H9 (cell line): ENCODE results near the gene NPAS2. TPM values are rescaled to one million over a fixed set of nuclear protein-coding genes. Genes with fewer than 3 reads are reported as not detected.

Experiments
- DNase-seq: peaks from one replicate; pipeline ENCODE4 v3.0.0-alpha.2; 2017
- H2AFZ ChIP-seq: one replicate; pipeline ENCODE4 v1.6.1; 2013; ENCODE audit warnings: mild to moderate bottlenecking, low read length, control low read depth, moderate library complexity
- H2AK5ac ChIP-seq: 2 replicates; pipeline ENCODE4 v1.6.1; 2013; ENCODE audit warnings: low read length, control low read depth, mixed read lengths; ENCODE audit not compliant: insufficient read length
- H2BK120ac ChIP-seq: one replicate; pipeline ENCODE4 v1.6.1; 2013; ENCODE audit warnings: low read depth, mild to moderate bottlenecking, low read length, control low read depth, inconsistent platforms; ENCODE audit not compliant: poor library complexity, severe bottlenecking
- H2BK12ac ChIP-seq: 2 replicates; pipeline ENCODE4 v1.6.1; 2013; ENCODE audit warnings: low read length, control low read depth, mixed read lengths, low read depth; ENCODE audit not compliant: insufficient read length
- H2BK15ac ChIP-seq: 2 replicates; pipeline ENCODE4 v1.6.1; 2013; ENCODE audit warnings: low read depth, low read length, control low read depth
- H2BK20ac ChIP-seq: one replicate; pipeline ENCODE4 v1.6.1; 2013; ENCODE audit warnings: low read depth, mild to moderate bottlenecking, low read length, control low read depth, inconsistent platforms; ENCODE audit not compliant: poor library complexity, severe bottlenecking
- H2BK5ac ChIP-seq: 2 replicates; pipeline ENCODE4 v1.6.1; 2013; ENCODE audit warnings: low read length, control low read depth, mixed read lengths; ENCODE audit not compliant: insufficient read length
- H3K14ac ChIP-seq: 2 replicates; pipeline ENCODE4 v1.6.1; 2013; ENCODE audit warnings: low read length, control low read depth; ENCODE audit not compliant: insufficient read depth
- H3K18ac ChIP-seq: 2 replicates; pipeline ENCODE4 v1.6.1; 2013; ENCODE audit warnings: low read depth, mild to moderate bottlenecking, mixed read lengths, low read length, control low read depth; ENCODE audit not compliant: insufficient read length
- H3K23ac ChIP-seq: 2 replicates; pipeline ENCODE4 v1.6.1; 2013; ENCODE audit warnings: low read length, control low read depth, mixed read lengths, low read depth; ENCODE audit not compliant: insufficient read length
- H3K23me2 ChIP-seq: 2 replicates; pipeline ENCODE4 v1.6.1; 2013; ENCODE audit warnings: low read depth, mild to moderate bottlenecking, mixed read lengths, low read length, control low read depth; ENCODE audit not compliant: insufficient read length, poor library complexity, severe bottlenecking
- H3K27ac ChIP-seq: 2 replicates; pipeline ENCODE4 v1.5.1; 2013; ENCODE audit warnings: low read length, control low read depth, mixed read lengths, low read depth; ENCODE audit not compliant: insufficient read length
- H3K27me3 ChIP-seq: 2 replicates; pipeline ENCODE4 v1.6.1; 2013; ENCODE audit warnings: low read length, control low read depth, inconsistent platforms; ENCODE audit not compliant: insufficient read depth
- H3K4ac ChIP-seq: 2 replicates; pipeline ENCODE4 v1.6.1; 2013; ENCODE audit warnings: low read depth, mild to moderate bottlenecking, control low read depth, inconsistent platforms, low read length, moderate library complexity
- H3K4me1 ChIP-seq: 2 replicates; pipeline ENCODE4 v1.6.1; 2013; ENCODE audit warnings: low read length, control low read depth, inconsistent platforms; ENCODE audit not compliant: insufficient read depth
- H3K4me2 ChIP-seq: 2 replicates; pipeline ENCODE4 v1.6.1; 2013; ENCODE audit warnings: low read length, control low read depth, mixed read lengths; ENCODE audit not compliant: insufficient read length, insufficient read depth
- H3K56ac ChIP-seq: 2 replicates; pipeline ENCODE4 v1.6.1; 2013; ENCODE audit warnings: low read depth, mild to moderate bottlenecking, mixed read lengths, low read length, control low read depth; ENCODE audit not compliant: insufficient read length
- H3K79me1 ChIP-seq: 2 replicates; pipeline ENCODE4 v1.6.1; 2013; ENCODE audit warnings: low read depth, mild to moderate bottlenecking, moderate library complexity, low read length, control low read depth, inconsistent platforms; ENCODE audit not compliant: insufficient read depth, poor library complexity, severe bottlenecking
- H3K79me2 ChIP-seq: 2 replicates; pipeline ENCODE4 v1.6.1; 2013; ENCODE audit warnings: low read length, control low read depth, inconsistent platforms; ENCODE audit not compliant: insufficient read depth
- H3K9ac ChIP-seq: 2 replicates; pipeline ENCODE4 v1.6.1; 2013; ENCODE audit warnings: low read length, control low read depth, mixed read lengths; ENCODE audit not compliant: insufficient read length; ENCODE audit errors: extremely low read depth
- H3K9me3 ChIP-seq: one replicate; pipeline ENCODE4 v1.6.1; 2013; ENCODE audit warnings: low read depth, low read length, inconsistent platforms; ENCODE audit not compliant: control insufficient read depth
- H3T11ph ChIP-seq: one replicate; pipeline ENCODE4 v1.6.1; 2013; ENCODE audit warnings: mild to moderate bottlenecking, low read length, control low read depth, inconsistent platforms
- H4K20me1 ChIP-seq: one replicate; pipeline ENCODE4 v1.6.1; 2013; ENCODE audit not compliant: control insufficient read depth, insufficient read length, insufficient read depth
- H4K5ac ChIP-seq: 2 replicates; pipeline ENCODE4 v1.6.1; 2013; ENCODE audit warnings: low read depth, mild to moderate bottlenecking, mixed read lengths, low read length, control low read depth; ENCODE audit not compliant: insufficient read length
- H4K8ac ChIP-seq: replicated peaks from 2 replicates; pipeline ENCODE4 v1.6.1; 2013; ENCODE audit warnings: low read length, control low read depth, mixed read lengths, low read depth; ENCODE audit not compliant: insufficient read length
- H4K91ac ChIP-seq: 2 replicates; pipeline ENCODE4 v1.6.1; 2013; ENCODE audit warnings: low read depth, mild to moderate bottlenecking, moderate library complexity, mixed read lengths, low read length, control low read depth; ENCODE audit not compliant: insufficient read length
- H3K27ac Mint-ChIP-seq, 3 experiments: 2 replicates in 2 of 3; 3 replicates in 1 of 3; pipeline ENCODE4 v1.8.0; 2020 to 2021; ENCODE audit warnings: mixed read lengths in 3 of 3, mild to moderate bottlenecking in 1 of 3, moderate library complexity in 1 of 3
- H3K27me3 Mint-ChIP-seq: 2 replicates; pipeline ENCODE4 v1.8.0; 2021; ENCODE audit warnings: low read depth, mild to moderate bottlenecking, moderate library complexity, mixed read lengths
- H3K36me3 Mint-ChIP-seq, 3 experiments: 2 replicates in 2 of 3; 3 replicates in 1 of 3; pipeline ENCODE4 v1.8.0; 2020 to 2021; ENCODE audit warnings: low read depth in 3 of 3, mixed read lengths in 3 of 3; ENCODE audit not compliant: insufficient read depth in 1 of 3
- H3K4me1 Mint-ChIP-seq, 2 experiments: 2 replicates each; pipeline ENCODE4 v1.8.0; 2020; ENCODE audit warnings: mixed read lengths in 2 of 2
- H3K4me3 Mint-ChIP-seq, 2 experiments: 2 replicates in 1 of 2; 3 replicates in 1 of 2; pipeline ENCODE4 v1.8.0; 2020 to 2021; ENCODE audit warnings: mild to moderate bottlenecking in 2 of 2, mixed read lengths in 2 of 2, moderate library complexity in 1 of 2
- H3K9me3 Mint-ChIP-seq, 2 experiments: 2 replicates in 1 of 2; 3 replicates in 1 of 2; pipeline ENCODE4 v1.8.0; 2020; ENCODE audit warnings: mild to moderate bottlenecking in 2 of 2, mixed read lengths in 2 of 2, moderate library complexity in 1 of 2
- CTCF ChIP-seq: fragments of 200-600 bp; sonication (generic); conservative IDR thresholded peaks from 3 replicates; pipeline ENCODE4 v1.8.0; 2021; ENCODE audit warnings: antibody characterized with exemption, mild to moderate bottlenecking
- WGBS: extraction: QIAGEN DNeasy Blood & Tissue Kit; methylation state at CpG from one replicate; pipeline ENCODE4 v1.1.7; 2013; ENCODE audit warnings: missing lambda C conversion rate, low lambda C conversion rate, mixed read lengths; ENCODE audit not compliant: insufficient read length; ENCODE audit errors: extremely low coverage; 5-methylcytosine and 5-hydroxymethylcytosine counted together
- total RNA-seq: library from RNA; stranded (reverse); gene quantifications from 2 replicates; pipeline ENCODE4 v1.2.1, GENCODE V29; 2021

The NPAS2 gene
- total RNA-seq, 1 experiment from 2014 or later: 1.3 TPM

GRCh38 chr2:101012054-101012705 lies 192.2 kb downstream of the NPAS2 start:
- Mint-ChIP-seq H3K36me3 (peaks cover 43 to 64% (median 59%) of the 10 kb centered on the region in 3 experiments), H3K9me3 (0 out of 5 replicates have a peak, but pooled peaks cover 0 to 2% of the 10 kb centered on the region in 2 experiments), H3K4me3 (no peak overlapping the region), H3K27ac (peak overlapping the region in 1 of 3 experiments; percentile 88; a peak in 3 of 7 replicates), H3K4me1 (peaks cover 7 to 10% of the 10 kb centered on the region in 2 experiments), H3K27me3 (no peaks in the 10 kb centered on the region; the same call in 1 of the 2 replicates)
- TF ChIP-seq CTCF: no peak
- Histone ChIP-seq H3K4me1 (no peaks in the 10 kb centered on the region), H3K4ac (no peak overlapping the region), H2BK120ac (no peak overlapping the region), H4K5ac (no peak overlapping the region), H3K14ac (no peak overlapping the region), H3K79me1 (no peaks in the 10 kb centered on the region), H3T11ph (no peak overlapping the region), H3K56ac (no peak overlapping the region), H2BK12ac (no peak overlapping the region), H3K9me3 (no peaks in the 10 kb centered on the region), H3K18ac (no peak overlapping the region), H4K91ac (no peak overlapping the region), H3K9ac (no peak overlapping the region), H3K23me2 (no peaks in the 10 kb centered on the region), H3K4me2 (no peak overlapping the region), H4K8ac (no peak overlapping the region), H3K79me2 (no peaks in the 10 kb centered on the region), H3K27me3 (no peaks in the 10 kb centered on the region), H4K20me1 (no peaks in the 10 kb centered on the region), H2BK20ac (no peak overlapping the region), H2AK5ac (no peak overlapping the region), H2BK15ac (no peak overlapping the region), H2BK5ac (no peak overlapping the region), H3K27ac (no peak overlapping the region), H3K23ac (no peak overlapping the region), H2AFZ (no peak overlapping the region)
- DNase-seq: no peak
- no CpG with 5 or more reads among the region's 8 CpGs for WGBS
